Measurements from ENCODE around the gene SLC1A5.
"Not testable (repeated sequence)": the region's sequence is repeated elsewhere in the genome, so short reads cannot be mapped to it uniquely, and the experiment has no call there.

Gene SLC1A5

GRCh38 chr19:46788262-46788967 is at the start of gene SLC1A5:
SLC1A5 (minus strand) TSS chr19:46788594; CDS start chr19:46787965, 629 bp downstream.
- DNase-seq, result peak; percentile 95

GRCh38 chr19:46838160-46838559 is 49.8 kb upstream of the SLC1A5 start:
- no peak for DNase-seq

GRCh38 chr19:46834984-46835383 is 46.6 kb upstream of the SLC1A5 start:
- no peak for DNase-seq

GRCh38 chr19:46834121-46834520 is 45.7 kb upstream of the SLC1A5 start:
- no peak for DNase-seq

- no peak for DNase-seq
Observed at GRCh38 chr19:46830864-46831263, 42.5 kb upstream of the SLC1A5 start.

- no peak for DNase-seq
Observed at GRCh38 chr19:46828484-46828883, 40.1 kb upstream of the SLC1A5 start.

- no peak for DNase-seq
Observed at GRCh38 chr19:46825731-46826055, 37.3 kb upstream of the SLC1A5 start.

- no peak for DNase-seq
Observed at GRCh38 chr19:46824890-46825730, 36.7 kb upstream of the SLC1A5 start.

- DNase-seq, result no peak
Observed at GRCh38 chr19:46823049-46823448, 34.7 kb upstream of the SLC1A5 start.

GRCh38 chr19:46822410-46822787 is 34.0 kb upstream of the SLC1A5 start:
- not testable (repeated sequence) for DNase-seq

GRCh38 chr19:46821512-46822409 is 33.4 kb upstream of the SLC1A5 start:
- DNase-seq, result peak; percentile 2

GRCh38 chr19:46818812-46819211 is 30.4 kb upstream of the SLC1A5 start:
- peak; percentile 8 for DNase-seq

GRCh38 chr19:46815833-46816627 is 27.6 kb upstream of the SLC1A5 start:
- no peak for DNase-seq

- DNase-seq, result no peak
Observed at GRCh38 chr19:46813839-46814358, 25.5 kb upstream of the SLC1A5 start.

- DNase-seq, result no peak
Observed at GRCh38 chr19:46812977-46813838, 24.8 kb upstream of the SLC1A5 start.

GRCh38 chr19:46809534-46810272 is 21.3 kb upstream of the SLC1A5 start:
- no peak for DNase-seq

- DNase-seq, result no peak
Observed at GRCh38 chr19:46806656-46807055, 18.3 kb upstream of the SLC1A5 start.

- DNase-seq, result not testable (repeated sequence)
Observed at GRCh38 chr19:46804432-46804831, 16.0 kb upstream of the SLC1A5 start.

GRCh38 chr19:46803555-46803954 is 15.2 kb upstream of the SLC1A5 start:
- no peak for DNase-seq

GRCh38 chr19:46802152-46802551 is 13.8 kb upstream of the SLC1A5 start:
- DNase-seq, result no peak

All from NCI-H1436 (cell line).